Stimulated activated CD4-positive, alpha-beta T cell treated with anti-CD3 and anti-CD28 coated beads, Interleukin-2, amount 100 ng/mL, for 4 hours (primary cell): ENCODE measurements around the gene YRDC.
A peak's percentile ranks its signal among the peaks of the same experiment; 100 is the strongest.

Experiments used
- DNase-seq: peaks from one replicate; pipeline ENCODE4 v3.0.0-alpha.2; 2020; ENCODE audit warnings: low read depth

YRDC gene

DNA sequence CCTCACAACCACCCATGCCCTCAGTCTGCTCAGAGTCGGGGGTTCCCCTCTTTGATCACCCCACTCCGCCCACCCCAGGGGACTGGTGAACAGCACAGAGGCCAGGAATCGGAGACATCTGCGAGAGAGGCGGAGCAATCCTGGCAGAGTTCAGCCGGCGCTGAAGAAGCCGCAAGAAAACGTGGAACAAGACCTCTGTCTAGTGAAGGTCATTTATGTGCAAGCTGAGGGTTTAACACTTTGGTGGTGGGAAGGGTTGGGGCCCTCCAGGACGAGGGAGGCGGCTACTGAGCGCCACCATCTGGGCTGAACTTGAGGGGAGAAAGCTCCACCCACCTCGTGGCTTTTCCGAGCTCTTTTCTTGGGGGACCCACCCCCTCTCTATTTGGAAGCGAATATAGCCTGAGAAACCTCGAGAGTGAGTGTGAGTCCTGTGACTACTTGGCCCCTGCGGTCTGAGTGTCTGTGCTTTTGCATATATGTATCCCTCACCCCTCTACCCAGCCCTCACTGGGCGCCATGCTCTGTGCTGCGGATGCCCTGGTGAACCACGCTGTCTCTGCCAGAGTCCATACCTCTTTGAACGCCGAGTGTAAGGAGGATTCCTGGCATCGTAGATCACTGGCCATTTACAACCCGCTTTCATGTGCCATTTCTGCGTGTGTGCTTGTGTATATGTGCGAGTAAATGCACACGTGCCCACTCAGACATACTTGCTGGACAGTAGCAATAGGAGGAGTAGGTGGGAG lies 41.9 kb downstream of the YRDC start:
- DNase-seq: peak; percentile 33

DNA sequence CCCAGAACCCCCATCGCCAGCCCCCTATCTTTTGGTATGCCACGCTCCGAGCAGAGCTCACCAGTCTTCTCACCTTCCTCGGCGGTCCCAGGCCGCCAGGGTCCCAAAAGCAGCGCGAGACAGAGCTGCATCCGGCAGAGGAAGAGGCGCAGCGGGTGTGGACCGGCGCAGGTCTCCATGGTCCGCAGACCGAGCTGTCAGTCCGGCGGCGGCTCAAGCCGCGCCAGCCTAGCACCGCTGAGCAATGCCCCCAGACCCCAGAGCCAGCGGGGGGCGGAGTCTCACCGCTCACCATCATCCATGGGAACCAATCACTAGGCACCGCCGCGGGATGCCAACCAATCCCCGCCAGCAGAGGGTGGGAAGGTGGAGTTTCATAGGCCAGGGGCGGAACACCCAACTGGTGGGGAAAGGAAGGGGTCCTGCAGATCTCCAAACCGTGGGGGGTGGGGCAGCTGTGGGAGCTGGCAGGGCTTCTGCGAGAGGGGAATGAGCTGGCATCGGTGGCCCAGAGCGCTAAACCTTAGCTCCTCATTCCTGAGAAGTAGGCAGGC lies 43.0 kb downstream of the YRDC start, which contains the start of gene EPHA10:
TSS of gene EPHA10 (minus strand) at position 233 of the 554 bp plus-strand sequence. CDS start at position 179, 54 bp downstream.
- no peak for DNase-seq

DNA sequence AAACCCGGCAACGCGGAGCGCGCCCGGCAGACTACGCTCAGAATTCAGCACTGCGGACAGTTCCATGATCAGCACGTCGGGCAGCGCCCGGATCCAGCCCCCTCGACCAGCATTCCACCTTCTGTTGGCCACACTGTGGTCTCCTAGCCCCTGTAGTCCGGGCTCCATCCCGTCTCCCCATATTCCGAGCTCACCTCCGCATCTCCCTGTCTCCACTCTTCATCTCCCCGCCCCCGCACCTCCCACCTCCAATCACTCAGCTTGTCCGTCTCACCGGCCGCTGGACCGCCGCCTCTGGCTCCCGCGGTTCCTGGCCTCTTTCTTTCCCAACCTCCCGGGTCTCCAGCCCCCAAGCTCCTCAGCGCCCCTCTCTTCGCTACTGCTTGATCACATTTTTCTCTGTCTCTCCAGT lies 43.6 kb downstream of the YRDC start:
- DNase-seq: no peak

DNA sequence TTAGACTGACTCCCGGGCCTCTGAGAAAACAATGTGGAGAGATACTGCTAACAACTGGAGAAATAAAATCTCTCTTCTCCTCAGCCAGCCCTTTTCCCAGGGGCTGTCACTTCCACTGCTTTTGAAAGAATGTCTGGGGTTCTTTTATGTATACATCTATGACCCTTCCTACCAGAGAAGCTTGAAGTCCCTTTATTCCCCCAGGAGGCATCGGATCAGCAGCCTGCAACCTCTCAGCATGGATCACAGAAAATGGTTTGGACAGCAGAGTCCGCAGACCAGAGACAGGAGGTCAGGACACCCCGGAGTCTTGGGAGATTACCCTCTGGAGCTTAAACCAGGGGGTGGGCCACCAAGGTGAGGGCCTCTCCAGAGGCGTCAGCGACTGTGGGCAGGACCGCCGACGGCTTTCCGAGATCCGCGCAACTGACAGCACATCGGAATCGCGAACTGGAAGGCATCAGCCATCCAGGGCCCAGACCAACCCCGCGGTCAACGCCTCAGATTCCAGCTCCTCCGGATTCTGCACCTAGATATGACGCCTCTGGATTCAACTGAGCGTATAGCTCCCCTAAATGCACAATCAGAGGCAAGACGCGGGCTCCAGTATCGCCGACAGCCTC lies 44.1 kb downstream of the YRDC start:
- DNase-seq: no peak

DNA sequence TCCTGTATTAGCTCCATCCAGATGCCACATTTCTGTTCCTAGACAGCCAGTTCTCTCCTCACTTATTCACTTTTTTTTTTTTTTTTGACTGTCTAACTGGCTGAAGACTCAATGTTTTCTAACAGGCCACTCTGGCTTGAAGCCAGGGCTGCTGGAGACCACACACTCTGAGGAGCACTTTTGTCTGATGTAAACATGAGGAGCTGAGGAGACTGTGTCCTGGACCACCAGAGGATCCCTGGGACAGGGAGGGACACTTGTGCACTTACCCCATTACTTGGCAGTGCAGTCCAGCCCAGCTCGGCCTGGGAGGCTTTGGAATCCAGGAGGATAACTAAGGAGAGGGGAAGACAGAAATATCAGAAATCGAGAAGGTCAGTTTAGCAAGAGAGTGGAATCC lies 45.5 kb downstream of the YRDC start:
- DNase-seq: no peak

DNA sequence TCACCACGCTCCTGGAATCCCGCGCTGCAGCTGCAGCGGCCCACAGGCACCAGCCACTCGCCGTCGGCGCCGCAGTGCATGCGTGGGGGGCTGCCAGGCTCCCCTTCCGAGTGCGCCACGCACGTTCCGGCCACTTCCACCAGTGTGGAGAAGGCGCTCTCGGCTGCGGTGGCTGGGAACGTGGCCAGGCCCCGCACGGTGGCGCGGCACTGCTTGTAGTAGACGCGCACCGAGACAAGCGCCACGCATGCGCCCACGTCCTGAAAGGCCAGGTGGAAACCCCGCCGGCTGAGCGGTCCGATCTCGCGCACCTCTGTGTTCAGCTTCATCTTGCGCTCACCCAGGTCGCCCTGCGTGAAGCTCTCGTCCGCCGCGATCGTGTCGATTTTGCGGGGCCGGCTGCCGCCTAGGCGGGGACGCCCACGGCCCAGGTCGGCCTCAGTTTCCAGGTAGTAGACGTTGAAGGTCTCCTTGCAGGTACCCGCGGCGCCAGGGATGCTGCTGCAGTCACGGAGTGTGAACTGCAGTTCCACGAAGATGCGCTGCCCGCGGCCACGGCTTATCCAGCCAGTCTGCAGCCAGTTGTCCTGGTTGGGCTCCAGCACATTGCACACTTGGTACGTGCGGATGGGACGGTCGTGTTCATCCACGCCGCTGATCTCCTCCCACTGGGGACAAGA lies 46.5 kb downstream of the YRDC start:
- DNase-seq: no peak

DNA sequence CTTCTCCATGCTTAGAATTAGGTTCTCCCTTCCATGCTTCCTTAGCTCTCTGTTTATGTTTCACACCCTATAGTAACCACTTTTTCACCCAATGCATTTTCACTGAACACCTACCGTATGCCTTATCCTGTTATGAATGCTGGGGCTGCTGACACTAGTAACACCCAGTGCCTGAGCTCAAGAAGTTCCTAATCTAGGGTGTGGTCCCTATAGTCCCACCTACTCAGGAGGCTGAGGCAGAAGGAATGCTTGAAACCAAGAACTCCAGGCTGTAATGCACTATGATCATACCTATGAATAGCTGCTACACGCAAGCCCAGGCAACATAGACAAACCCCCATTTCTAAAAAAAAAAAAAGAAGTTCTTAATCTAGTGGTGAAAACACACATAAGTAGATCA lies 48.6 kb downstream of the YRDC start:
- DNase-seq: no peak

DNA sequence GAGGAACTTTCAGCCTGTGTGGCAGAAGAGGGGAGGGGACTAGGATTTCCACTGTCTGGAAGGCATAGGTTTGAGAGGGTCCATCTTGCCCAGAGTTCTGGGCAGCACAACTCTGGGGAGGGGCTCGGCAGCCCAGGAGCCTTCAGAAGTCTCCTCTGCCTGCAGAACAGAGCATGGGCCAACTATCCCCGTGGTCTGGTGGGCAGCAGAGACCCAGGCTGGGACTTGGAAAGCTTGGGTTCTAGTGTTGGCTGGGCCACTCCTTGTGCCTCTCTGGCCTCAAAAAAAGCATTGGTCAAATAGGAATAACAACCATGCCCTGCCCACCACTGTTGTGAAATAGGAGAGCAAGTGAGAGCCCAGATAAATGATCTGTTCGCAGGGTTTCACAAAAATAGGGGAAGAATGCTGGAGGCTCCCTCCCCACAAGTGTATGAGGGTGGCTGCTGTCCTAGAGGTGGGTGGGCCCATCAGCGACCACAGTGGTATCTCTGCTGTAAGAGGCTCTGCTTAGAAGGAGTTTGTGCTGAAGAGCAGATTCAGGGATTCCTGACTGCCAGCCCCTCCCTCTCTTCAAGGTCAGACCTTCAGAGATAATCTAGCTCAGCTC lies 52.0 kb downstream of the YRDC start:
- no peak for DNase-seq

DNA sequence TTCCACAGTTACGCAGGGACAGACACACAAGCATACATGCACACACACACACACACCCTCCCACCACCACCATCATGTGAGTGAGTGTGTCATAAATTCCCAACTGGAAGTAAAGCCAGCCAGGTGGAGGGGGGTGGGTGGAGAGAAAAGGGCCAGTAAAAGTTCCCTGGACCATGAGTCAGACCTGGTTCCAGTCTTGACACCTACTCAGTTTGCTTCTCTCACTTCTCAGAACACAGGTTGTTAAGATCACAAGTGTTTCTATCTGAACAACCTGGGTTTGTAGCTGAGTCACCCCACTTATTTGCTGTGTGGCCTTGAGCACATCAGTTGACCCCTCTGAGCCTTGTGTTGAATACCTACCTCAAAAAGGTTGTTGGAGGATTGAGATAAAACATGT lies 52.7 kb downstream of the YRDC start:
- no peak for DNase-seq

DNA sequence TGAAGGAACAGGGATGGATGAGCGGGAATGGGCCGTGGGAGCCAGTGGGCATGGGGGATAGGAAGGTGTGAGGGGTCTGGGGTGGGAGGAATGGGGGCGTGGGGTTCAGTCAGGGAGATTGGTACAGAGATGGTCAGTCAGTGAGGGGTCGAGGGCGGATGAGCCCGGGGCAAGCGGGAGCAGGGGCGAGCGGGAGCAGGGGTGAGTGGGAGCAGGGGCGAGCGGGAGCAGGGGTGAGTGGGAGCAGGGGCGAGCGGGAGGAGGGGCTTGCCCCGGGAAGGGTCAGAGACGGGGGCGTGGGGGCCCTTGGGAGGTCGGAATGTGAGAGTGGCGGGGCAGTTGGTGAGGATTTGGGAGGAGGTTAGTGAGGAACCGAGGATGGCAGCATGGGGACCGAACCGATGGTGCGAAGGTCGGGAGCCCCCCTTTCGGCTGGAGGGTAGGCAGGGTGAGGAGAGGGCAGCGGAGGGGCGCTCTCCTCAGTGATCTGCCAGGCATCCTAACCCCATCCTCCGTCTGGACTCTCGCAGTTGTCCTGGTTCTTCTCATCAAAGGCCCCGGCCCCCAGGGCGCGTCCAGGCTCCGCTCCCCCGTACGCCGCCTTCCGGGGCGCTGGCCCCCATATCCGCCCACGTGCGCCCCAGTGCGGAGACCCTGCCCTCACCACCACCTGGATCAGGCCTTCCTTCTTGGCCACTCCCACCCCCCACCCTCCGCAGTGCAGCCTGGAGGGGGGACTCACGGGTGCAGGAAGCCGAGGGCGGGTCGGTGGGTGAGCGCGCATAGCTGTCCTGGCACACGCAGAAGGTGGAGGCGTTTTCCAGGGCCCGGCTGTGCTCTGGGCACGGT lies 54.3 kb downstream of the YRDC start:
- DNase-seq: no peak
